Mucosa of rectum (tissue), 2 donors: Measurements from ENCODE around the gene ATM.

Experiments
- H3K27ac ChIP-seq, 2 donors: one replicate each; pipeline ENCODE4 v1.7.0; 2013; ENCODE audit warnings: inconsistent platforms in 2 of 2, low read depth in 2 of 2, low read length in 2 of 2
- H3K27me3 ChIP-seq, 2 donors: one replicate each; pipeline ENCODE4 v1.7.0; 2013; ENCODE audit warnings: low read length in 2 of 2; ENCODE audit not compliant: control insufficient read depth in 2 of 2, insufficient read depth in 2 of 2
- H3K36me3 ChIP-seq, 2 donors: one replicate each; pipeline ENCODE4 v1.7.0; 2013; ENCODE audit warnings: low read length in 2 of 2; ENCODE audit not compliant: control insufficient read depth in 2 of 2, insufficient read depth in 2 of 2
- H3K4me1 ChIP-seq, 2 donors: one replicate each; pipeline ENCODE4 v1.7.0; 2013; ENCODE audit warnings: low read length in 2 of 2, mild to moderate bottlenecking in 1 of 2; ENCODE audit not compliant: control insufficient read depth in 2 of 2, insufficient read depth in 2 of 2
- H3K4me3 ChIP-seq, 2 donors: one replicate each; pipeline ENCODE4 v1.7.0; 2013; ENCODE audit warnings: low read length in 2 of 2
- H3K9ac ChIP-seq, 2 donors: one replicate each; pipeline ENCODE4 v1.7.0; 2013; ENCODE audit warnings: low read length in 2 of 2, low read depth in 1 of 2, mild to moderate bottlenecking in 1 of 2
- H3K9me3 ChIP-seq, 2 donors: one replicate each; pipeline ENCODE4 v1.7.0; 2013; ENCODE audit warnings: low read length in 2 of 2; ENCODE audit not compliant: control insufficient read depth in 2 of 2
- donor health status: healthy.
- donor health status: Normal muscosa, but diverticular disease.

ATM gene

GRCh38 chr11:108313444-108313843 lies 90.6 kb downstream of the ATM start:
- Histone ChIP-seq H3K9ac (no peak overlapping the region), H3K4me3 (no peak overlapping the region), H3K27ac (no peak overlapping the region), H3K4me1 (no peaks in the 10 kb centered on the region), H3K36me3 (peaks cover 12 to 28% of the 10 kb centered on the region in 2 donors), H3K9me3 (no peaks in the 10 kb centered on the region), H3K27me3 (no peaks in the 10 kb centered on the region)

GRCh38 chr11:108316061-108316460 lies 93.2 kb downstream of the ATM start:
- Histone ChIP-seq H3K9ac (no peak overlapping the region), H3K9me3 (no peaks in the 10 kb centered on the region), H3K36me3 (peaks cover 15 to 38% of the 10 kb centered on the region in 2 donors), H3K27me3 (no peaks in the 10 kb centered on the region), H3K27ac (no peak overlapping the region), H3K4me1 (no peaks in the 10 kb centered on the region), H3K4me3 (no peak overlapping the region)

- no peak overlapping the region for H3K9ac ChIP-seq
- no peaks in the 10 kb centered on the region for H3K4me1 ChIP-seq
- H3K27ac ChIP-seq = no peak overlapping the region
- no peaks in the 10 kb centered on the region for H3K27me3 ChIP-seq
- peaks cover 18 to 38% of the 10 kb centered on the region in 2 donors for H3K36me3 ChIP-seq
- H3K4me3 ChIP-seq = no peak overlapping the region
- H3K9me3 ChIP-seq = no peaks in the 10 kb centered on the region
Observed at GRCh38 chr11:108319541-108320145, 96.8 kb downstream of the ATM start.

GRCh38 chr11:108322666-108323065 lies 99.8 kb downstream of the ATM start:
- Histone ChIP-seq H3K27ac (no peak overlapping the region), H3K4me1 (no peaks in the 10 kb centered on the region), H3K4me3 (no peak overlapping the region), H3K9me3 (no peaks in the 10 kb centered on the region), H3K9ac (no peak overlapping the region), H3K36me3 (peaks cover 22 to 30% of the 10 kb centered on the region in 2 donors), H3K27me3 (no peaks in the 10 kb centered on the region)

GRCh38 chr11:108324587-108324986 lies 101.7 kb downstream of the ATM start:
- no peaks in the 10 kb centered on the region for H3K9me3 ChIP-seq
- no peak overlapping the region for H3K9ac ChIP-seq
- peaks cover 24 to 31% of the 10 kb centered on the region in 2 donors for H3K36me3 ChIP-seq
- no peaks in the 10 kb centered on the region for H3K27me3 ChIP-seq
- H3K4me3 ChIP-seq = no peak overlapping the region
- no peak overlapping the region for H3K27ac ChIP-seq
- H3K4me1 ChIP-seq = no peaks in the 10 kb centered on the region

- H3K4me1 ChIP-seq = no peaks in the 10 kb centered on the region
- H3K9me3 ChIP-seq = no peaks in the 10 kb centered on the region
- H3K27me3 ChIP-seq = no peaks in the 10 kb centered on the region
- peaks cover 40 to 52% of the 10 kb centered on the region in 2 donors for H3K36me3 ChIP-seq
- H3K4me3 ChIP-seq = no peak overlapping the region
- no peak overlapping the region for H3K27ac ChIP-seq
- no peak overlapping the region for H3K9ac ChIP-seq
Observed at GRCh38 chr11:108333403-108333899, 110.6 kb downstream of the ATM start.

GRCh38 chr11:108338750-108339149 lies 115.9 kb downstream of the ATM start:
- no peak overlapping the region for H3K27ac ChIP-seq
- peaks cover 24 to 28% of the 10 kb centered on the region in 2 donors for H3K36me3 ChIP-seq
- no peaks in the 10 kb centered on the region for H3K9me3 ChIP-seq

GRCh38 chr11:108340973-108341372 lies 118.1 kb downstream of the ATM start:
- no peaks in the 10 kb centered on the region for H3K4me1 ChIP-seq
- no peaks in the 10 kb centered on the region for H3K27me3 ChIP-seq
- no peak overlapping the region for H3K27ac ChIP-seq
- H3K9me3 ChIP-seq = no peaks in the 10 kb centered on the region
- H3K4me3 ChIP-seq = no peak overlapping the region
- H3K9ac ChIP-seq = no peak overlapping the region
- H3K36me3 ChIP-seq = peaks cover 16 to 17% of the 10 kb centered on the region in 2 donors

More at GRCh38 chr11:108338750-108339149, 115.9 kb downstream of the ATM start:
- H3K9ac ChIP-seq = no peak overlapping the region
- no peaks in the 10 kb centered on the region for H3K27me3 ChIP-seq
- no peaks in the 10 kb centered on the region for H3K4me1 ChIP-seq
- H3K4me3 ChIP-seq = no peak overlapping the region

GRCh38 chr11:108341654-108342053 lies 118.8 kb downstream of the ATM start:
- H3K27me3 ChIP-seq = no peaks in the 10 kb centered on the region
- H3K36me3 ChIP-seq = peaks cover 13 to 14% of the 10 kb centered on the region in 2 donors
- H3K9ac ChIP-seq = no peak overlapping the region

GRCh38 chr11:108343714-108344113 lies 120.8 kb downstream of the ATM start:
- no peaks in the 10 kb centered on the region for H3K9me3 ChIP-seq
- no peaks in the 10 kb centered on the region for H3K4me1 ChIP-seq
- no peaks in the 10 kb centered on the region for H3K27me3 ChIP-seq
- H3K4me3 ChIP-seq = no peak overlapping the region
- peaks cover 4 to 8% of the 10 kb centered on the region in 2 donors for H3K36me3 ChIP-seq
- H3K9ac ChIP-seq = no peak overlapping the region
- no peak overlapping the region for H3K27ac ChIP-seq

More at GRCh38 chr11:108341654-108342053, 118.8 kb downstream of the ATM start:
- Histone ChIP-seq H3K4me1 (no peaks in the 10 kb centered on the region), H3K4me3 (no peak overlapping the region), H3K9me3 (no peaks in the 10 kb centered on the region), H3K27ac (no peak overlapping the region)
